Duodenal mucosa (tissue), 2 donors: ENCODE data around the gene AP4B1.
A peak's percentile ranks its signal among the peaks of the same experiment; 100 is the strongest.

Experiments used
- H3K27ac ChIP-seq: one replicate; pipeline ENCODE4 v1.7.0; 2013; ENCODE audit warnings: low read depth, low read length
- H3K27me3 ChIP-seq, 2 donors: one replicate each; pipeline ENCODE4 v1.7.0; 2013; ENCODE audit warnings: low read length in 2 of 2, control low read depth in 1 of 2; ENCODE audit not compliant: insufficient read depth in 2 of 2, control insufficient read depth in 1 of 2
- H3K36me3 ChIP-seq, 2 donors: one replicate each; pipeline ENCODE4 v1.7.0; 2013; ENCODE audit warnings: low read length in 2 of 2, control low read depth in 1 of 2; ENCODE audit not compliant: insufficient read depth in 2 of 2, control insufficient read depth in 1 of 2
- H3K4me1 ChIP-seq, 2 donors: one replicate each; pipeline ENCODE4 v1.7.0; 2013; ENCODE audit warnings: low read length in 2 of 2, control low read depth in 1 of 2; ENCODE audit not compliant: insufficient read depth in 2 of 2, control insufficient read depth in 1 of 2
- H3K4me3 ChIP-seq, 2 donors: one replicate each; pipeline ENCODE4 v1.7.0; 2013; ENCODE audit warnings: low read length in 2 of 2, low read depth in 1 of 2
- H3K9ac ChIP-seq, 2 donors: one replicate each; pipeline ENCODE4 v1.7.0; 2013; ENCODE audit warnings: low read length in 2 of 2, low read depth in 1 of 2
- H3K9me3 ChIP-seq, 2 donors: one replicate each; pipeline ENCODE4 v1.7.0; 2013; ENCODE audit warnings: low read length in 2 of 2, control low read depth in 1 of 2; ENCODE audit not compliant: control insufficient read depth in 1 of 2

AP4B1 gene

DNA sequence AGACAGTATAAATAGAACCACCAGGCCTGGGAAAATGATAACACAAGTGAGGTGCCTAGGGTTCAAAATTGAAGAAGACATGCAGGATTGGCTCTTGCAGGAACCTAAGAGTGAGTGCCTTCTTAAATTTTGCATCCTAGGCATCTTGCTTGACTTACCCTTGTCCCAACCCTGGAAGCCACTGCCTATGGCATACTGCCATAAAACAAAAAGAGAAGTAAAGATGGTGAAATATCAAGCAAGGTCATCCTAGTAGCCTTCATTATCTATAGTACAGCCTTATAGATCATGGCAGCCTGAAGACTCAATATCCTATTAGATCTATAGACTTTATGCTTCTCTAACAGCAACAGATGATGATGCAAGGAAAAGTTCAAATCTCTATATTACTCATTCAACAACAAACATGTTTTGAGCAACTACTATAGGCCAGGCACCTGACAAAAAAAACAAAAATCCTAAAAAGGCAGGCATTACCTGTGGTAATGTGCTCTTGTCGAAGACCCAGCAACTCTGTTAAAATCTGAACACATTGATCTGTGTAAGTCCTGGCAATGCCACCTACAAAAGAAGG, 6.3 kb downstream of the AP4B1 start:
- Histone ChIP-seq H3K9ac (no peak overlapping the region), H3K27ac (no peak overlapping the region), H3K36me3 (peaks cover 22 to 60% of the 10 kb centered on the region in 2 donors), H3K4me3 (no peak overlapping the region), H3K9me3 (no peaks in the 10 kb centered on the region), H3K27me3 (no peaks in the 10 kb centered on the region), H3K4me1 (peaks cover 32 to 59% of the 10 kb centered on the region in 2 donors)

DNA sequence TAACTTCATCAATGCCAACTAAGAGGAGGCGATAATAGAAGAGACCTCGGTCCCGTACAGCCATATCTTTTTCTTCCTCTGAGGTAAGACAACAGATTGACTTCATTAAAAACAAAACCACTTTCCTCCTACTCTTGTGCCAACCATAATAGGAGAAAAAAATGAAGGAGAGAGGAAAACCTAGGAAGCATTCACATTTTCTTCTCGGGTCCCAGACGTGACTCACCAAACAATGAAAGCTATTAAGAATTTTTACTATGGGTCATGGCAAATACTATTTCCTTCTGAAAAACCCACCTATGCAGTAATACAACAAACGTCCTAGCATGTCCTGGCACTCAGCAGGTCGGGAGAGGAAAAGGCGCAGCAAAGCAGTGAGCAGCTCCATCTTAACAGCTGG, 8.6 kb downstream of the AP4B1 start:
- Histone ChIP-seq H3K4me3 (no peak overlapping the region), H3K27me3 (no peaks in the 10 kb centered on the region), H3K36me3 (peaks cover 22 to 52% of the 10 kb centered on the region in 2 donors), H3K4me1 (peaks cover 9 to 38% of the 10 kb centered on the region in 2 donors), H3K9ac (no peak overlapping the region), H3K27ac (no peak overlapping the region), H3K9me3 (no peaks in the 10 kb centered on the region)

DNA sequence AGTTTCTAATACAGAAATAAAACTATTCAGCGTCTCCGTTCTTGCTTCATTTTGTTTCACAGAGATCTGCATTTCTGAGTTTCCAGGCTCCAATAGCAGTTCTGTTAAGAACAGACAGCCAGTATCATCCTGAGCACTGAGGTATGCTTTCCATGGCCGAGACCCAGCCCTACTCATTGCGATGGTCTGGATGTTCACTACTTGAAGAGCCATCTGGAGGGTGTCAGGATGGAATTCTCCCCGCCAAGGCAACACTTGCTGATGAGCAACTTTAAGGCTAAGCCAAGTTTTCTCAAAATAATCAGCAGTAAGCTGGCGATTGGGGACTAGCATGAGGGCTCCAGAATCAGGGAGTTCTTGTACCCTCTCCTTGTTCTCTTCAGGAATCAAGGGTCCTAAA, 9.5 kb downstream of the AP4B1 start:
- Histone ChIP-seq H3K27me3 (no peaks in the 10 kb centered on the region), H3K36me3 (peaks cover 22 to 45% of the 10 kb centered on the region in 2 donors), H3K9me3 (no peaks in the 10 kb centered on the region), H3K4me3 (no peak overlapping the region), H3K9ac (no peak overlapping the region), H3K27ac (no peak overlapping the region), H3K4me1 (peaks cover 7 to 30% of the 10 kb centered on the region in 2 donors)

DNA sequence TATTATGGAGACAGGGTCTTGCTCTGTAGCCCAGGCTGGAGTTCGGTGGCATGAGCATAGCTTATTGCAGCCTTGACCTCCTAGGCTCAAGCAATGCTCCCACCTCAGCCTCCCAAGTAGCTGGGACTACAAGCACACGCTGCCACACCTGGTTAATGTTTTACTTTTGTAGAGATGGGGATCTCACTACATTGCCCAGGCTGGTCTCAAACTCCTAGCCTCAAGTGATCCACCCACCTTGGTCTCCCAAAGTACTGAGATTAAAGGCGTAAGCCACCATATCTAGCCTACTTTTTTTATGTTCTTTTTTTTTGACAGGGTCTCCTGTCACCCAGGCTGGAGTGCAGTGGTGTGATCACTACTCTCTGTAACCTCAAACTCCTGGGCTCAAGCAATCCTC, 11.3 kb downstream of the AP4B1 start:
- Histone ChIP-seq H3K36me3 (peaks cover 21 to 33% of the 10 kb centered on the region in 2 donors), H3K27me3 (no peaks in the 10 kb centered on the region), H3K4me1 (peaks cover 9 to 17% of the 10 kb centered on the region in 2 donors), H3K4me3 (no peak overlapping the region), H3K9ac (no peak overlapping the region), H3K27ac (no peak overlapping the region), H3K9me3 (no peaks in the 10 kb centered on the region)

DNA sequence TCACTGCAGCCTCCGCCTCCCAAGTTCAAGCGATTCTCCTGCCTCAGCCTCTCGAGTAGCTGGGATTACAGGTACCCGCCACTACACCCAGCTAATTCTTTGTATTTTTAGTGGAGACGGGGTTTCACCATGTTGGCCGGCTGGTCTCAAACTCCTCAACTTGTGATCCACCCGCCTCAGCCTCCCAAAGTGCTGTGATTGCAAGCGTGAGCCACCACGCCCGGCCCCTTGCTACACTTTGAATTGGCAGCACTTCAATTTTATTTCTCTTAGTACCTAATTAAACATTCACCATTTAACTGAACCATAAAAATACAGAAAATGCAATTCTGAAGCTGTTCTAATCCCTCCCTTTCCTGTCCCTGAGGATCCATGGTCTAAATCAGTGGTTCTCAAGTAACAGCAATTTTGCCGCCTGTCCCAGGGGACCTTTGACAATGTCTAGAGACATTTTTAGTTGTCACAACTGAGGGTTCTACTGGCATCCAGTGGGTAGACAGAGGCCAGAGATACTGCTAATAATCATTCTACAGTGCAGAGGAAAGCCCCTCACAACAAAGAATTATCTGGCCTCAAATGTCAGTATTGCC, 12.9 kb downstream of the AP4B1 start:
- no peak overlapping the region for H3K4me3 ChIP-seq
- no peaks in the 10 kb centered on the region for H3K27me3 ChIP-seq
- H3K9me3 ChIP-seq = no peaks in the 10 kb centered on the region
- H3K27ac ChIP-seq = no peak overlapping the region
- H3K9ac ChIP-seq = no peak overlapping the region
- H3K36me3 ChIP-seq = peaks cover 14 to 21% of the 10 kb centered on the region in 2 donors
- H3K4me1 ChIP-seq = peaks cover 14 to 20% of the 10 kb centered on the region in 2 donors

DNA sequence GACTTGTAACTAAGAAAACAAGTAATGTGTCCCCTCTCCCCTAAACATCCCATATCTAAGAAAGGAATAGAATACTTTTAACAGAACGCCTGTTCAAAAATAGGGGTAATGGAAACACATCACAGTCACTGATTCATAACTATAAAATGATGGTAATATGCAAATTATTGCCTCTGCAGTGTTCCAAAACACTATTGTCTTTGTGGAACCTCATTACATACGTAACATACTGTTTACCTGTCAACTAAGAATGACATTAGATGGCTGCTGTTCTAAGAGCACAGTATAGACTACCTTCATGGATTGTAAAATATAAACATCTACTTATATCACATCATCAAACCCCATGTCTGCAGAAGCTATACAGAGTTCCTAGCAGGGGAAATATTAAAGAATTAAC, 13.8 kb downstream of the AP4B1 start:
- Histone ChIP-seq H3K4me1 (peaks cover 14 to 20% of the 10 kb centered on the region in 2 donors), H3K4me3 (no peak overlapping the region), H3K36me3 (peaks cover 9 to 12% of the 10 kb centered on the region in 2 donors), H3K9ac (no peak overlapping the region), H3K27me3 (no peaks in the 10 kb centered on the region), H3K9me3 (no peaks in the 10 kb centered on the region), H3K27ac (no peak overlapping the region)

DNA sequence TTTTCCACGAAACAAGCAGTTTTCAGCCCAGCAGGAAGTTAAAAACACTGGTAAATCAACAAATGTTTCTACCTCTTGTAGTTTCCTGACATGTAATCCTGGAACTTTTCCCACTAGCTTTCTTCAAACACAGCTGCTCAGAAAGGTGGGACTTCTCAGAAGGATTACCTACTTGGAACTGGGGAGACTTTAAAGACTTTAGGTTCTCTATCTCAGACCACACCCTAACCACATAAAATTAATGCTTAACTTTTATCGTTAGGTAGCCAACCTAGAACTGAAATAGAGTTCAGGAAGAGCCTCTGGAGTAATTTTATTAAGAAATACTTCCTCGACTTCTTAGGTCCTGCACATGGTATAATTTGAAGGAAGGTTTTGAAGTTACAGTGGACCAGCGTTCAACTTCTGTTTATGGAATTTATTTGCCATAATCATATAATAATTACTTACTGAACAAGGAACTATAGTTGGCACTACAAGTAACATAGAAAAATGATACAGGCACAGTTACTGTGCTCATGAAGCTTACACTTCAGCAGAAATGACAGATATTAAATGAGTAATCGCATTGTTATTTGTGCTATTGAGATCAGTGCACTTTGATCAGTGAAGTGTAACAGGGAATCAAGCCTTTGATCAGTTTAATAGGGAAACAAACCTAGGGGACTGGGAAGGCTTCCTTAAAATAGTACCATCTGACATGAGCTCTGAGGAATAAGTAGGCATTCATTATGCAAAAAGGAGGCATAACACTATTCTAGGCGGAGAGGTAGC, 17.0 kb downstream of the AP4B1 start, which contains the start of gene BCL2L15:
TSS of gene BCL2L15 (minus strand) at position 180 of the 774 bp plus-strand sequence. CDS start 206 bp downstream, outside the sequence.
- Histone ChIP-seq H3K4me3 (peak within 1 kb of the TSS; percentile 79 to 82), H3K27ac (peak within 1 kb of the TSS; percentile 69), H3K9ac (peak within 1 kb of the TSS; percentile 45 to 77), H3K27me3 (no peaks in the 10 kb centered on the region), H3K9me3 (no peaks in the 10 kb centered on the region), H3K36me3 (no peaks in the 10 kb centered on the region), H3K4me1 (peaks cover 12% of the 10 kb centered on the region in 2 donors)

DNA sequence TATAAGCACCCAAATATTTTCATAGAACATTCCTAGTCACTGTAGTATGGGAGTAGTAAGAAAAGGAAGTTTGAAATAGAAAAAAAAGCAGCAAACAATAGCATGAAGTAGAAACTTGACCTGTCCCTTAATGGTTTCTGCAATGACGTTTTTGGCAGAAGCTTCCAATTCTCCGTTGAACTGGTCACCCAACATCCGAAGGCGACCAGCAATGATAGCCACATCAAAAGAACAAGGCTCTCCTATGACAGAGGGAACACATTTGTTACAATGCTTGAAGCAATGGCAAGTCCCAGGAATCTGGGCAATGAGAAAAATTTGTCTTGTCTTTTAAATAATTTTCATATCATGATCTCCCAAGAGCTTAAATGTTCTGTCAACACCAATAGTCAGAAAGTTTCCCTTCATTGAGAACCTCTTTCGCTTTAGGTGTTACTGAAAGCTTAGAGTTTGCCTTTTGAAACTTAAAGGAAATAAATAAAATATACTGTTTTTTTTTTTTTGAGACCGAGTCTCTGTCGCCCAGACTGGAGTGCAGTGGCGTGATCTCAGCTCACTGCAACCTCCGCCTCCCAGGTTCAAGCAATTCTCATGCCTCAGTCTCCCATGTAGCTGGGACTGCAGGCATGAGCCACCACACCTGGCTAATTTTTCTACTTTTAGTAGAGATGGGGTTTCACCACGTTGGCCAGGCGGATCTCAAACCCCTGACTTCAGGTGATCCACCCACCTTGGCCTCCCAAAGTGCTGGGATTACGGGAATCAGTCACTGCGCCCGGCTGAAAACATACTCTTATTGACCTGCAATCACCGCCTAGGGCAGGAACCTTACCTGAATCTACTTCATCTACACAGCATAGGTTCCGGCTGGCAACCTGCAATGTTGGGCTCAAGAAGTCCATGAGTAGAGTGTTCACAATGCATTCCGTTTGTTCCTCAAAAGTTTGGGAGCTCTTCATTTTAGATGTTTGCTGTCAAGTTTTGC, 17.9 kb downstream of the AP4B1 start:
- Histone ChIP-seq H3K9me3 (no peaks in the 10 kb centered on the region), H3K36me3 (no peaks in the 10 kb centered on the region), H3K27ac (peak overlapping the region; percentile 69), H3K9ac (peak overlapping the region; percentile 45 to 77), H3K27me3 (no peaks in the 10 kb centered on the region), H3K4me1 (peaks cover 12 to 14% of the 10 kb centered on the region in 2 donors), H3K4me3 (peak overlapping the region; percentile 79 to 82)

DNA sequence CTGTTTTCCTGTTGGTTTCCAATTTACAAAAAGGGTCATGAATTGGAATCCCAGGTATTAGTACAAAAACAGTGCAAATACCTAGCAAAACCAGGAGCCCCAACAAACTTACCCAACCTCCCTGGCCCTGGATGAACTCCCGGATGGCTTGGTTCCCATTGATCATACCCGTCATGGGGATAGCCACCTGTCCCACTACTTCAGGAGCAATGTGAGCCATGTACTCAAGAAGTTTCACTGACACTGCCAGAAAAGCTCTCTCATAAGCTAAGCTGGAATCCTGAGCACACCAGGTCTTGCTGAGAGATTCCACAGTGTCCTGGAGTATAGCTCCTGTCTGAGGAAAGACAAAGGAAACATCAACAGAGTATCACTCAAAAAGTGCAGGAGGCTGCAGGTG, 22.9 kb downstream of the AP4B1 start:
- H3K4me1 ChIP-seq = peaks cover 11 to 30% of the 10 kb centered on the region in 2 donors
- H3K36me3 ChIP-seq = peaks cover 0 to 4% of the 10 kb centered on the region in 2 donors
- no peaks in the 10 kb centered on the region for H3K27me3 ChIP-seq
- no peaks in the 10 kb centered on the region for H3K9me3 ChIP-seq
- H3K27ac ChIP-seq = no peak overlapping the region
- no peak overlapping the region for H3K4me3 ChIP-seq
- H3K9ac ChIP-seq = no peak overlapping the region
